Smooth muscle cell (in vitro differentiated cells): ENCODE results near the gene KRTAP4-7. TPM values are rescaled to one million over a fixed set of nuclear protein-coding genes. Genes with fewer than 3 reads are reported as not detected.

ENCODE experiments used
- DNase-seq: peaks from one replicate; lab custom pipeline; 2025; ENCODE audit not compliant: unreplicated experiment; lab: John Stamatoyannopoulos, UW
- H2AFZ ChIP-seq: fragments of 200-600 bp; sonication (generic); 2 replicates; pipeline ENCODE4 v1.6.0; 2016; ENCODE audit warnings: antibody characterized with exemption, low read depth, mild to moderate bottlenecking
- H3F3A ChIP-seq: fragments of 200-600 bp; sonication (generic); 2 replicates; pipeline ENCODE4 v1.6.0; 2017; ENCODE audit warnings: antibody characterized with exemption, low read depth
- H3K27ac ChIP-seq: fragments of 200-600 bp; sonication (generic); 2 replicates; pipeline ENCODE4 v1.5.1; 2016; ENCODE audit warnings: low read depth, mild to moderate bottlenecking
- H3K27me3 ChIP-seq: fragments of 200-600 bp; sonication (generic); 2 replicates; pipeline ENCODE4 v1.6.1; 2016; ENCODE audit warnings: low read depth, mild to moderate bottlenecking
- H3K36me3 ChIP-seq: fragments of 200-600 bp; sonication (generic); 2 replicates; pipeline ENCODE4 v1.5.1; 2016; ENCODE audit warnings: low read depth
- H3K4me1 ChIP-seq: fragments of 200-600 bp; sonication (generic); 2 replicates; pipeline ENCODE4 v1.5.1; 2016; ENCODE audit warnings: low read depth
- H3K4me2 ChIP-seq: fragments of 200-600 bp; sonication (generic); 2 replicates; pipeline ENCODE4 v1.6.0; 2016; ENCODE audit warnings: mild to moderate bottlenecking
- H3K4me3 ChIP-seq: fragments of 200-600 bp; sonication (generic); 2 replicates; pipeline ENCODE4 v1.5.1; 2016; ENCODE audit warnings: mild to moderate bottlenecking
- H3K79me2 ChIP-seq: fragments of 200-600 bp; sonication (generic); 2 replicates; pipeline ENCODE4 v1.6.0; 2016; ENCODE audit warnings: low read depth, mild to moderate bottlenecking
- H3K9ac ChIP-seq: fragments of 200-600 bp; sonication (generic); 2 replicates; pipeline ENCODE4 v1.6.0; 2016; ENCODE audit warnings: low read depth
- H3K9me3 ChIP-seq: fragments of 200-600 bp; sonication (generic); replicated peaks from 2 replicates; pipeline ENCODE4 v1.5.1; 2016; ENCODE audit warnings: low read depth
- H4K20me1 ChIP-seq: fragments of 200-600 bp; sonication (generic); 2 replicates; pipeline ENCODE4 v1.6.0; 2016; ENCODE audit warnings: low read depth
- WGBS: methylation state at CpG from one replicate; pipeline ENCODE4 v1.1.7; 2016; ENCODE audit warnings: low lambda C conversion rate; 5-methylcytosine and 5-hydroxymethylcytosine counted together
- polyA plus RNA-seq: library from polyadenylated mRNA; unstranded; fragments of >200 nt; fragmentation: Nextera tagmentation; extraction: Ambion mirVana; gene quantifications from 2 replicates; pipeline ENCODE4 v1.2.1, GENCODE V29; 2016
- total RNA-seq: library from RNA; depleted of rRNA; stranded (reverse); fragments of >200 nt; gene quantifications from 2 replicates; pipeline ENCODE4 v1.2.3, GENCODE V29; 2014
- TF ChIP-seq, protein P1 (sequence below): fragments of 200-600 bp; sonication (generic); IDR thresholded peaks from 2 replicates; pipeline ENCODE4 v1.5.1; 2017; ENCODE audit warnings: borderline replicate concordance, mild to moderate bottlenecking, antibody characterized with exemption; ENCODE audit not compliant: insufficient read depth, poor library complexity, severe bottlenecking

KRTAP4-7 gene
- total and polyA plus RNA-seq, 2 experiments from 2014 or later = not detected

GRCh38 chr17:41133880-41134735 is 50.2 kb downstream of the KRTAP4-7 start:
- Histone ChIP-seq H2AFZ (no peak overlapping the region), H3K4me3 (no peak overlapping the region), H3K4me1 (no peaks in the 10 kb centered on the region), H3K9ac (no peak overlapping the region), H3K27ac (no peak overlapping the region), H3K79me2 (no peaks in the 10 kb centered on the region), H3K4me2 (no peak overlapping the region), H3F3A (no peaks in the 10 kb centered on the region), H3K27me3 (no peaks in the 10 kb centered on the region), H3K36me3 (no peaks in the 10 kb centered on the region), H4K20me1 (no peaks in the 10 kb centered on the region), H3K9me3 (peaks cover 3% of the 10 kb centered on the region)
- TF ChIP-seq, protein P1, sequence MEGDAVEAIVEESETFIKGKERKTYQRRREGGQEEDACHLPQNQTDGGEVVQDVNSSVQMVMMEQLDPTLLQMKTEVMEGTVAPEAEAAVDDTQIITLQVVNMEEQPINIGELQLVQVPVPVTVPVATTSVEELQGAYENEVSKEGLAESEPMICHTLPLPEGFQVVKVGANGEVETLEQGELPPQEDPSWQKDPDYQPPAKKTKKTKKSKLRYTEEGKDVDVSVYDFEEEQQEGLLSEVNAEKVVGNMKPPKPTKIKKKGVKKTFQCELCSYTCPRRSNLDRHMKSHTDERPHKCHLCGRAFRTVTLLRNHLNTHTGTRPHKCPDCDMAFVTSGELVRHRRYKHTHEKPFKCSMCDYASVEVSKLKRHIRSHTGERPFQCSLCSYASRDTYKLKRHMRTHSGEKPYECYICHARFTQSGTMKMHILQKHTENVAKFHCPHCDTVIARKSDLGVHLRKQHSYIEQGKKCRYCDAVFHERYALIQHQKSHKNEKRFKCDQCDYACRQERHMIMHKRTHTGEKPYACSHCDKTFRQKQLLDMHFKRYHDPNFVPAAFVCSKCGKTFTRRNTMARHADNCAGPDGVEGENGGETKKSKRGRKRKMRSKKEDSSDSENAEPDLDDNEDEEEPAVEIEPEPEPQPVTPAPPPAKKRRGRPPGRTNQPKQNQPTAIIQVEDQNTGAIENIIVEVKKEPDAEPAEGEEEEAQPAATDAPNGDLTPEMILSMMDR = no peak
- 86% methylated on average over 2 of the region's 2 CpGs for WGBS
- DNase-seq = no peak

Other genes starting within 250 kb of the KRTAP4-7 start
Only the 30 nearest of the 38 such genes appear.
- gene KRT23, start 146.5 kb upstream of the KRTAP4-7 start, total RNA-seq = 39.7 and 46.3 TPM in 2 replicates
- 4.5 and 14.4 TPM in 2 replicates for gene KRT23, start 146.5 kb upstream of the KRTAP4-7 start, polyA plus RNA-seq
- gene KRT39, start 117.2 kb upstream of the KRTAP4-7 start, total RNA-seq = not detected in 2 replicates
- not detected in 2 replicates for gene KRT39, start 117.2 kb upstream of the KRTAP4-7 start, polyA plus RNA-seq
- gene KRT40, start 99.8 kb upstream of the KRTAP4-7 start, total RNA-seq = not detected in 2 replicates
- not detected in 2 replicates for gene KRT40, start 99.8 kb upstream of the KRTAP4-7 start, polyA plus RNA-seq
- gene KRTAP3-3, start 90.0 kb upstream of the KRTAP4-7 start, total RNA-seq = not detected in 2 replicates
- not detected in 2 replicates for gene KRTAP3-3, start 90.0 kb upstream of the KRTAP4-7 start, polyA plus RNA-seq
- not detected in 2 replicates for gene KRTAP3-2, start 84.2 kb upstream of the KRTAP4-7 start, total RNA-seq
- gene KRTAP3-2, start 84.2 kb upstream of the KRTAP4-7 start, polyA plus RNA-seq = not detected in 2 replicates
- 0.49 and 1.5 TPM in 2 replicates for gene KRTAP3-1, start 75.0 kb upstream of the KRTAP4-7 start, total RNA-seq
- gene KRTAP3-1, start 75.0 kb upstream of the KRTAP4-7 start, polyA plus RNA-seq = 0.29 and 1.8 TPM in 2 replicates
- 3.0 TPM in 1 of 2 replicates, not detected in the other for gene KRTAP1-5, start 56.9 kb upstream of the KRTAP4-7 start, total RNA-seq
- 1.1 TPM in 1 of 2 replicates, not detected in the other for gene KRTAP1-5, start 56.9 kb upstream of the KRTAP4-7 start, polyA plus RNA-seq
- not detected in 2 replicates for gene KRTAP1-4, start 54.0 kb upstream of the KRTAP4-7 start, total RNA-seq
- gene KRTAP1-4, start 54.0 kb upstream of the KRTAP4-7 start, polyA plus RNA-seq = not detected in 2 replicates
- not detected in 2 replicates for gene KRTAP1-3, start 49.3 kb upstream of the KRTAP4-7 start, total RNA-seq
- gene KRTAP1-3, start 49.3 kb upstream of the KRTAP4-7 start, polyA plus RNA-seq = not detected in 2 replicates
- gene KRTAP1-1, start 42.7 kb upstream of the KRTAP4-7 start, total RNA-seq = not detected in 2 replicates
- not detected in 2 replicates for gene KRTAP1-1, start 42.7 kb upstream of the KRTAP4-7 start, polyA plus RNA-seq
- gene KRTAP2-1, start 36.8 kb upstream of the KRTAP4-7 start, total RNA-seq = not detected in 2 replicates
- not detected in 2 replicates for gene KRTAP2-1, start 36.8 kb upstream of the KRTAP4-7 start, polyA plus RNA-seq
- not detected in 2 replicates for gene KRTAP2-2, start 28.9 kb upstream of the KRTAP4-7 start, total RNA-seq
- gene KRTAP2-2, start 28.9 kb upstream of the KRTAP4-7 start, polyA plus RNA-seq = not detected in 2 replicates
- gene KRTAP2-3, start 24.0 kb upstream of the KRTAP4-7 start, total RNA-seq = 3.5 and 17.3 TPM in 2 replicates
- 21.0 and 71.9 TPM in 2 replicates for gene KRTAP2-3, start 24.0 kb upstream of the KRTAP4-7 start, polyA plus RNA-seq
- not detected in 2 replicates for gene KRTAP2-4, start 18.3 kb upstream of the KRTAP4-7 start, total RNA-seq
- 0.38 TPM in 1 of 2 replicates, not detected in the other for gene KRTAP2-4, start 18.3 kb upstream of the KRTAP4-7 start, polyA plus RNA-seq
- gene KRTAP4-8, start 14.0 kb downstream of the KRTAP4-7 start, total RNA-seq = not detected in 2 replicates
- gene KRTAP4-8, start 14.0 kb downstream of the KRTAP4-7 start, polyA plus RNA-seq = 0.56 TPM in 1 of 2 replicates, not detected in the other
- not detected in 2 replicates for gene KRTAP4-16, start 18.1 kb downstream of the KRTAP4-7 start, total RNA-seq
- not detected in 2 replicates for gene KRTAP4-16, start 18.1 kb downstream of the KRTAP4-7 start, polyA plus RNA-seq
- gene KRTAP4-9, start 21.2 kb downstream of the KRTAP4-7 start, total RNA-seq = 1.7 TPM in 1 of 2 replicates, not detected in the other
- gene KRTAP4-9, start 21.2 kb downstream of the KRTAP4-7 start, polyA plus RNA-seq = not detected in 2 replicates
- gene KRTAP4-11, start 34.2 kb downstream of the KRTAP4-7 start, total RNA-seq = not detected in 2 replicates
- not detected in 2 replicates for gene KRTAP4-11, start 34.2 kb downstream of the KRTAP4-7 start, polyA plus RNA-seq
- gene KRTAP4-12, start 40.0 kb downstream of the KRTAP4-7 start, total RNA-seq = not detected in 2 replicates
- gene KRTAP4-12, start 40.0 kb downstream of the KRTAP4-7 start, polyA plus RNA-seq = not detected in 2 replicates
- gene KRTAP4-6, start 56.4 kb downstream of the KRTAP4-7 start, total RNA-seq = not detected in 2 replicates
- gene KRTAP4-6, start 56.4 kb downstream of the KRTAP4-7 start, polyA plus RNA-seq = not detected in 2 replicates
- not detected in 2 replicates for gene KRTAP4-5, start 65.7 kb downstream of the KRTAP4-7 start, total RNA-seq
- not detected in 2 replicates for gene KRTAP4-5, start 65.7 kb downstream of the KRTAP4-7 start, polyA plus RNA-seq
- not detected in 2 replicates for gene KRTAP4-4, start 76.6 kb downstream of the KRTAP4-7 start, total RNA-seq
- gene KRTAP4-4, start 76.6 kb downstream of the KRTAP4-7 start, polyA plus RNA-seq = not detected in 2 replicates
- gene KRTAP4-3, start 84.1 kb downstream of the KRTAP4-7 start, total RNA-seq = not detected in 2 replicates
- gene KRTAP4-3, start 84.1 kb downstream of the KRTAP4-7 start, polyA plus RNA-seq = not detected in 2 replicates
- not detected in 2 replicates for gene KRTAP4-2, start 94.1 kb downstream of the KRTAP4-7 start, total RNA-seq
- not detected in 2 replicates for gene KRTAP4-2, start 94.1 kb downstream of the KRTAP4-7 start, polyA plus RNA-seq
- not detected in 2 replicates for gene KRTAP4-1, start 100.8 kb downstream of the KRTAP4-7 start, total RNA-seq
- gene KRTAP4-1, start 100.8 kb downstream of the KRTAP4-7 start, polyA plus RNA-seq = not detected in 2 replicates
- not detected in 2 replicates for gene KRTAP9-1, start 105.7 kb downstream of the KRTAP4-7 start, total RNA-seq
- gene KRTAP9-1, start 105.7 kb downstream of the KRTAP4-7 start, polyA plus RNA-seq = not detected in 2 replicates
- not detected in 2 replicates for gene KRTAP9-2, start 142.5 kb downstream of the KRTAP4-7 start, total RNA-seq
- not detected in 2 replicates for gene KRTAP9-2, start 142.5 kb downstream of the KRTAP4-7 start, polyA plus RNA-seq
- not detected in 2 replicates for gene KRTAP9-3, start 148.3 kb downstream of the KRTAP4-7 start, total RNA-seq
- gene KRTAP9-3, start 148.3 kb downstream of the KRTAP4-7 start, polyA plus RNA-seq = not detected in 2 replicates
- not detected in 2 replicates for gene KRTAP9-8, start 153.8 kb downstream of the KRTAP4-7 start, total RNA-seq
- gene KRTAP9-8, start 153.8 kb downstream of the KRTAP4-7 start, polyA plus RNA-seq = not detected in 2 replicates
- not detected in 2 replicates for gene KRTAP9-4, start 165.5 kb downstream of the KRTAP4-7 start, total RNA-seq
- gene KRTAP9-4, start 165.5 kb downstream of the KRTAP4-7 start, polyA plus RNA-seq = not detected in 2 replicates